Mesenteric fat pad (tissue), 1 donor: ENCODE results near the gene C3orf22. TPM values are rescaled to one million over a fixed set of nuclear protein-coding genes. Genes with fewer than 3 reads are reported as not detected.

Source experiments
- DNase-seq: peaks from one replicate; pipeline ENCODE4 v3.0.0-alpha.2; 2020; ENCODE audit warnings: low spot score
- total RNA-seq: library from RNA; stranded (reverse); fragmentation: NEBNext Ultra II Directional; extraction: Animal tissue kit (Norgen Biotek cat#: 25700); gene quantifications from one replicate; pipeline ENCODE4 v1.2.1, GENCODE V29; 2021
- donor health status: DM: yes; HTN: yes; CAD: no.

C3orf22 gene
- total RNA-seq, 1 donor from 2014 or later = not detected

GRCh38 chr3:126516152-126516935, 42.4 kb downstream of the C3orf22 start:
- no peak for DNase-seq

- no peak for DNase-seq
Measured at GRCh38 chr3:126515066-126515706, 43.5 kb downstream of the C3orf22 start.

DNA sequence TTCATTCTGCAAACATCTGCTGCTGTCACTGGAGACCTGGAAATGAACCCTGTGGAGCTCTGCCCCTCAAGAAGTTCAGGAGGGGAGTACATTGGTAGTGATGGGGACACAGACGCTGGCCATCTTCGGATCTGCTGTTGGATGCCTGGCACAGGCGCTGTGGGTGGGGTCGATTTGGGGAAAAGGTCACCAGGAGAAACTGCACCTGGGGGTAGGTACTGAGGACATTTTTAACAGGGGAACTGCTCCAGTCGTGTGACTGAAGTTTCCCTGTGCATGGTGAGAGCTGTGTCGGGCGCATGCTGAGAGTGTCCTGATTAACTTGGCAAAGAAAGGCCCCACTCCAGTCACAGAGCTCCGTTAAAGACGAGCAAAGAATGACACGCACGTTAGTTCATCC, 44.6 kb downstream of the C3orf22 start:
- no peak for DNase-seq

- DNase-seq = no peak
Measured at GRCh38 chr3:126512916-126513650, 45.6 kb downstream of the C3orf22 start.

GRCh38 chr3:126512026-126512425, 46.7 kb downstream of the C3orf22 start:
- DNase-seq = no peak

DNA sequence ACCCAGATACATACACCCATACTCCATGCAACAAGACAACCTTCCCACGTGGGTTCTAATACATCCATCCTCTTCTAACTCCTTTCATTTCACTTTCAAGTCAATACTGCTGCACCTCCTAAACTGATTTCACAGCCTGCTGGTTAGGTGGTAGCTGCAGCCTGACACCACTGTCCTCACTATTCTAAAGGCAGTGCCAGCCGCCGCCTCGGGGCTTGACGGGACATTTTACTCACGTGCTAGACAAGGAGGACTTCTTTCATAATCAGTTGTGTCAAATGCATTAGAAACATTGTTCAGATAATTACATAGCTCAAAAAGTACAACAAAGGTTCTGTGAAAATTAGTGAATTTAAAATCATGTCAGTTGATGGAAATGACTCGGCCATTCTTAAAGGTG, 47.4 kb downstream of the C3orf22 start:
- no peak for DNase-seq

DNA sequence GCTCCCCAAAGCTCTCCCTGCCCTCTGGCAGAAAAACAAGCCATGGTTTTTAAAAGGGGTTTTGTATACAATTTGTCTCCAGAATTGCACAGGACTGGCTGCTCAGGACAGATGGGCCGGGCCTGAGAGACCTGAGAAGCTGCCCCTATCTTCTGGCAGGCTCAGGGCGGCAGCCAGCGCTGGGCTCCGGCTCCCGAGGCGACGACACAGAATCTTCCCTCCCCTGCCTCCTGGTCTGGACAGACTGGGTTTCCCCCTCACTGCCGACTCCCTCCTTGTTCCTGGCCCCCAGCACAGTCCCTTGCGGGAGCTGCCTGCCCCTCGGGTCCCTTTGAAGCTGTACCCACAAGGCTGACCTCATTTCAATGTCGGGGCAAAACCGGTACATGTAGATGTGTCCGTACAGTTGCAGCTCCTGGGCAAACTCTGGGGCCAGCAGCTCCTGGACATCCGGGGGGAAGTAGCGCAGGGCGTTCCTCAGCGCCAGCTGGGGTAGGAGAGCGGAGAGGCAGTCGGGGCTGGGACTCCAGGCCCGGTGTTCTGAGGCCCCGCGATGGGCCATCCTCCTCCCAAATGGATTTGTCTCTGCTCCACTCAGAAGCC, 48.3 kb downstream of the C3orf22 start:
- DNase-seq = no peak

- no peak for DNase-seq
Measured at GRCh38 chr3:126509597-126510307, 49.0 kb downstream of the C3orf22 start.

DNA sequence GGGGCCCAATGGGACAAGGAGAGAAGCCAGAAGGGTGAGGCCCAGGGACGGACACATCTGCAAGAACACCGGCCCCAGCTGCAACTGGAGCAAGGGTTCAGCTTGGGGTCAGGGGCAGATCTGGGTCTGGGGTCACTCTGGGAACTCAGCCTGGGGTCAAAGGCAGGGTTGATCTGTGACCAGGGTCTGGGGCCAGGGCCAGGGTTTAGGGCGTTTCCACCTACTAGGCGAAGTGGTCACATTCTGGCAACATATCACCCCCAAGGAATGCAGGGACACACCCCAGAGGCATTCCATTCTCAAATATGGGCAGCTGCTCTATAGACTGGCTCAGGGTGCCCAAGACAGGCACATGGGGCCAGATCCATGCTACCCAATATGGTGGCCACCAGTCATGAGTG, 50.2 kb downstream of the C3orf22 start:
- DNase-seq = no peak

- DNase-seq = no peak
Measured at GRCh38 chr3:126507886-126508285, 50.8 kb downstream of the C3orf22 start.

GRCh38 chr3:126503701-126504100, 55.0 kb downstream of the C3orf22 start:
- DNase-seq = no peak

GRCh38 chr3:126502656-126503055, 56.1 kb downstream of the C3orf22 start:
- no peak for DNase-seq

- no peak for DNase-seq
Measured at GRCh38 chr3:126501736-126502135, 57.0 kb downstream of the C3orf22 start.

DNA sequence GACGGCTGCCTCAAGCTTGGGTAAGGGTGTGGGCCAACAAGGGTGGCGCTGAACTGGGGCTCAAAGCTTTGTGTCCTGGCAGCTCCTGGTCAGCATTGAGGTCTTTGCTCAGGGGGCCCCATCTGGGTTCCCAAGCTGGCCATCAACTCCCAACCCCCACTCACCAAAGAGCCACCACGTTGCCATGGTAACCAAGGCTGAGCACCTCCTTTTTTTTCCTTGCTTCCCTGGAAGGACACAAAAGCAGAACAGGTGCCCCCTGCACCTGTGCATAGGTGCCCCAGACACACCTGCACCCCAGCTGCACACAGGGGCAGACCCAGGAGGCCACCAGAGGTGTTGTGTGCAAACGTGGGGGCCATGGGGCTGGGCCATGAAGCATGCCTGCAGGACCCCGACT, 57.7 kb downstream of the C3orf22 start:
- no peak for DNase-seq

GRCh38 chr3:126500016-126500415, 58.7 kb downstream of the C3orf22 start:
- DNase-seq = no peak

Other genes starting within 250 kb of the C3orf22 start
- gene KLF15, start 201.5 kb downstream of the C3orf22 start, total RNA-seq = 53.8 TPM
- gene CFAP100, start 164.0 kb downstream of the C3orf22 start, total RNA-seq = not detected
- gene ZXDC, start 83.0 kb downstream of the C3orf22 start, total RNA-seq = 29.4 TPM
- gene UROC1, start 41.2 kb downstream of the C3orf22 start, total RNA-seq = not detected
- 2.3 TPM for gene CHST13, start 34.8 kb downstream of the C3orf22 start, total RNA-seq
- gene TXNRD3, start 96.2 kb upstream of the C3orf22 start, total RNA-seq = 12.2 TPM
- 10.9 TPM for gene CHCHD6, start 145.3 kb upstream of the C3orf22 start, total RNA-seq